ENCODE results near the gene KLF18.
"Not testable (repeated sequence)": the region's sequence is repeated elsewhere in the genome, so short reads cannot be mapped to it uniquely, and the experiment has no call there.

Gene KLF18

GRCh38 chr1:44141531-44141930, at the start of gene KLF18:
KLF18 (minus strand) TSS chr1:44141631; CDS start chr1:44141631, 0 bp downstream.
- DNase-seq, result no peak

GRCh38 chr1:44174630-44175029, 33.2 kb upstream of the KLF18 start:
- DNase-seq, result no peak

GRCh38 chr1:44170281-44170823, 28.9 kb upstream of the KLF18 start:
- DNase-seq, result no peak

- DNase-seq, result no peak
Observed at GRCh38 chr1:44168520-44169098, 27.2 kb upstream of the KLF18 start.

GRCh38 chr1:44161546-44161945, 20.1 kb upstream of the KLF18 start:
- DNase-seq, result no peak

- no peak for DNase-seq
Observed at GRCh38 chr1:44158871-44159270, 17.4 kb upstream of the KLF18 start.

- no peak for DNase-seq
Observed at GRCh38 chr1:44157903-44158302, 16.5 kb upstream of the KLF18 start.

GRCh38 chr1:44154049-44154448, 12.6 kb upstream of the KLF18 start:
- no peak for DNase-seq

GRCh38 chr1:44152692-44153091, 11.3 kb upstream of the KLF18 start:
- no peak for DNase-seq

GRCh38 chr1:44151808-44152207, 10.4 kb upstream of the KLF18 start:
- no peak for DNase-seq

- no peak for DNase-seq
Observed at GRCh38 chr1:44151332-44151731, 9.9 kb upstream of the KLF18 start.

GRCh38 chr1:44147582-44147981, 6.2 kb upstream of the KLF18 start:
- DNase-seq, result no peak

GRCh38 chr1:44146536-44147361, 5.3 kb upstream of the KLF18 start:
- no peak for DNase-seq

GRCh38 chr1:44144962-44145756, 3.7 kb upstream of the KLF18 start:
- no peak for DNase-seq

GRCh38 chr1:44139565-44139964, 1.9 kb downstream of the KLF18 start:
- DNase-seq, result not testable (repeated sequence)

GRCh38 chr1:44138239-44138638, 3.2 kb downstream of the KLF18 start:
- no peak for DNase-seq

- DNase-seq, result no peak
Observed at GRCh38 chr1:44135886-44136285, 5.5 kb downstream of the KLF18 start.

- DNase-seq, result no peak
Observed at GRCh38 chr1:44134071-44134920, 7.1 kb downstream of the KLF18 start.

GRCh38 chr1:44131411-44131810, 10.0 kb downstream of the KLF18 start:
- no peak for DNase-seq

GRCh38 chr1:44129616-44130500, 11.6 kb downstream of the KLF18 start:
- no peak for DNase-seq

- no peak for DNase-seq
Observed at GRCh38 chr1:44120398-44120949, 21.0 kb downstream of the KLF18 start.
